Kidney epithelial cell (primary cell): ENCODE data around the gene NCAPD2. TPM values are rescaled to one million over a fixed set of nuclear protein-coding genes. Genes with fewer than 3 reads are reported as not detected.

Experiments
- DNase-seq: peaks from one replicate; pipeline ENCODE4 v3.0.0-alpha.2; 2010; ENCODE audit warnings: low read depth
- H3K27me3 ChIP-seq: 2 replicates; pipeline ENCODE4 v1.6.0; 2011; ENCODE audit warnings: low read length; ENCODE audit not compliant: control insufficient read depth, insufficient read depth
- H3K36me3 ChIP-seq: 2 replicates; pipeline ENCODE4 v1.5.1; 2011; ENCODE audit warnings: low read length; ENCODE audit not compliant: control insufficient read depth, insufficient read depth
- H3K4me3 ChIP-seq: 2 replicates; pipeline ENCODE4 v1.5.1; 2011; ENCODE audit warnings: low read depth, mild to moderate bottlenecking, control low read depth, low read length
- total RNA-seq: library from RNA; depleted of rRNA; stranded (reverse); fragments of >200 nt; gene quantifications from 2 replicates; pipeline ENCODE4 v1.2.3, GENCODE V29; 2015
- TF ChIP-seq, protein P1 (sequence below): IDR thresholded peaks from 2 replicates; pipeline ENCODE4 v1.5.1; 2011; ENCODE audit warnings: mild to moderate bottlenecking, moderate library complexity, low read length, control low read depth, inconsistent platforms; ENCODE audit not compliant: insufficient read depth, poor library complexity, severe bottlenecking

The NCAPD2 gene
- total RNA-seq, 1 donor from 2014 or later, result 62.3 TPM

GRCh38 chr12:6530576-6531260 is 36.8 kb downstream of the NCAPD2 start:
- H3K4me3 ChIP-seq, result no peak overlapping the region
- TF ChIP-seq, protein P1, sequence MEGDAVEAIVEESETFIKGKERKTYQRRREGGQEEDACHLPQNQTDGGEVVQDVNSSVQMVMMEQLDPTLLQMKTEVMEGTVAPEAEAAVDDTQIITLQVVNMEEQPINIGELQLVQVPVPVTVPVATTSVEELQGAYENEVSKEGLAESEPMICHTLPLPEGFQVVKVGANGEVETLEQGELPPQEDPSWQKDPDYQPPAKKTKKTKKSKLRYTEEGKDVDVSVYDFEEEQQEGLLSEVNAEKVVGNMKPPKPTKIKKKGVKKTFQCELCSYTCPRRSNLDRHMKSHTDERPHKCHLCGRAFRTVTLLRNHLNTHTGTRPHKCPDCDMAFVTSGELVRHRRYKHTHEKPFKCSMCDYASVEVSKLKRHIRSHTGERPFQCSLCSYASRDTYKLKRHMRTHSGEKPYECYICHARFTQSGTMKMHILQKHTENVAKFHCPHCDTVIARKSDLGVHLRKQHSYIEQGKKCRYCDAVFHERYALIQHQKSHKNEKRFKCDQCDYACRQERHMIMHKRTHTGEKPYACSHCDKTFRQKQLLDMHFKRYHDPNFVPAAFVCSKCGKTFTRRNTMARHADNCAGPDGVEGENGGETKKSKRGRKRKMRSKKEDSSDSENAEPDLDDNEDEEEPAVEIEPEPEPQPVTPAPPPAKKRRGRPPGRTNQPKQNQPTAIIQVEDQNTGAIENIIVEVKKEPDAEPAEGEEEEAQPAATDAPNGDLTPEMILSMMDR, result no peak
- no peaks in the 10 kb centered on the region for H3K36me3 ChIP-seq
- H3K27me3 ChIP-seq, result no peaks in the 10 kb centered on the region
- DNase-seq, result no peak

DNA sequence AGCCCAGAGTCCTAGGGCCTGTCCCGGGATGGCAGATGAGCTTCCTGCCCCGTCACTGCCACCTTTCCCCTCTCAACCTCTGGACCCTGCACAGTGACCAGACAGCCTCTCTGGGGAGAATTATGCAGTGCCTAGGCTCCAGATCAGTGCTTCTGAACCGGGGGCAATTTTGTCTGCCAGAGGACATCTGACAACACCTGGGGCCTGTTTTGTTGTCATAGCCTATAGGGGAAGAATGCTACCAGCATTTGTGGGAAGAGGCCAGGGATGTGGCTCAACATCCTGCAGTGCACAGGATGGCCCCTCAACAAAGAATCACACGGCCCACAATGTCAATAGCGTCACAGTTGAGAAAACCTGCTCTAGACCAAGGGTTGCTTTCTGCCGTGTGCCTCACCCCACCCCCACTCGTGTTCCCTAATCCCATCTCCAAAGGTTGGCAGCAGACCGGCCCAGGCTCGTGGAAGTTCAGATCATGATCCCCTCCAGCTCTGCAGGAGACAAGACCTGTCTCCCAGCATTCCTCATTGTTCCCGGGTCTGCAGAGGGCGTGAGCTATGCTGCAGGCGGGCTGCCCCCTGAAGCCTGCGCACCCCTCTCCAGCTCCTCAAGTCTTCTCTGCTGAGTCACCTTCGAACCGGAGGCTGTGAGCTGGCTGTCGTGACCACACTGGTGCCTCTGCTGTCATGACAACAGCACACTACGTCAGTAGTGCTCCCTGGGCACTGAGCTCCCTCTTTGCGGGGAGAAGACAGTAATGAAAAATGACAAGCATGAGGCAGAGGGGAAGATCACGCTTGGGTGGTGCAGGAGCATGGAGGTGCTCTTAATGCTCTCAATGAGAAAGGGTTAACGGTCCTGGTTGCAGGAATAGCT is 38.4 kb downstream of the NCAPD2 start:
- H3K36me3 ChIP-seq, result peaks cover 5% of the 10 kb centered on the region
- H3K27me3 ChIP-seq, result no peaks in the 10 kb centered on the region
- peak overlapping the region; percentile 65 for H3K4me3 ChIP-seq
- DNase-seq, result peak; percentile 98
- TF ChIP-seq, protein P1, result no peak

DNA sequence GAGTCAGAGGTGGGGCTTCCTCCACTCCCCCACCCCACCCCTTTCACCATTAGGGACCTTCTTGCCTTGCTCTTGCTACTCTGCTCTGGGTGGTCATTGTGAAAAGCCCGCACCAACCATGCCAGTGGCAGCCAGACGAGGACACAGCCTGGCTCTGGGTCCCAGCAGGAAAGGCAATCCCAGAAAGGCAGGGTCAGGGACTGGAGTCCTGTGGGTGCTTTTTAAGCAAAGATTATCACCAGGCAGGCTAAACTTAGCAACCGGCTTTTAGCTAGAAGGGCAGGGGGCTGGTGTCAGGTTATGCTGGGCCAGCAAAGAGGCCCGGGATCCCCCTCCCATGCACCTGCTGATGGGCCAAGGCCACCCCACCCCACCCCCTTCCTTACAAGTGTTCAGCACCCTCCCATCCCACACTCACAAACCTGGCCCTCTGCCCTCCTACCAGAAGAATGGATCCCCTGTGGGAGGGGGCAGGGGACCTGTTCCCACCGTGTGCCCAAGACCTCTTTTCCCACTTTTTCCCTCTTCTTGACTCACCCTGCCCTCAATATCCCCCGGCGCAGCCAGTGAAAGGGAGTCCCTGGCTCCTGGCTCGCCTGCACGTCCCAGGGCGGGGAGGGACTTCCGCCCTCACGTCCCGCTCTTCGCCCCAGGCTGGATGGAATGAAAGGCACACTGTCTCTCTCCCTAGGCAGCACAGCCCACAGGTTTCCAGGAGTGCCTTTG is 39.2 kb downstream of the NCAPD2 start:
- H3K4me3 ChIP-seq, result peak overlapping the region; percentile 65
- H3K27me3 ChIP-seq, result no peaks in the 10 kb centered on the region
- TF ChIP-seq, protein P1, result no peak
- no peak for DNase-seq
- H3K36me3 ChIP-seq, result peaks cover 7% of the 10 kb centered on the region

DNA sequence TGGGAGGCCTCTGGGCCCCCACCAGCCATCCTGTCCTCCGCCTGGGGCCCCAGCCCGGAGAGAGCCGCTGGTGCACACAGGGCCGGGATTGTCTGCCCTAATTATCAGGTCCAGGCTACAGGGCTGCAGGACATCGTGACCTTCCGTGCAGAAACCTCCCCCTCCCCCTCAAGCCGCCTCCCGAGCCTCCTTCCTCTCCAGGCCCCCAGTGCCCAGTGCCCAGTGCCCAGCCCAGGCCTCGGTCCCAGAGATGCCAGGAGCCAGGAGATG is 39.7 kb downstream of the NCAPD2 start:
- Histone ChIP-seq H3K36me3 (peaks cover 10% of the 10 kb centered on the region), H3K27me3 (no peaks in the 10 kb centered on the region), H3K4me3 (peak overlapping the region; percentile 65)
- no peak for DNase-seq
- TF ChIP-seq, protein P1, result no peak

- peak within 1 kb of the TSS; percentile 65 for H3K4me3 ChIP-seq
- peaks cover 10% of the 10 kb centered on the region for H3K36me3 ChIP-seq
- TF ChIP-seq, protein P1, result no peak
- DNase-seq, result no peak
- no peaks in the 10 kb centered on the region for H3K27me3 ChIP-seq
Measured at GRCh38 chr12:6533923-6534694, 40.2 kb downstream of the NCAPD2 start, which contains the start of gene GAPDH. GAPDH (plus strand) TSS chr12:6534517; CDS start chr12:6534833, 316 bp downstream.
